Activated CD4-positive, alpha-beta T cell treated with anti-CD3 and anti-CD28 coated beads, Interleukin-2, Interleukin-4, amounts not matched to agents 100 ng/mL and 50 ng/mL, durations not matched to agents 16 hours and 8 hours (primary cell): ENCODE measurements around the gene EIF4E2.
A peak's percentile ranks its signal among the peaks of the same experiment; 100 is the strongest.

ENCODE experiments used
- DNase-seq: peaks from one replicate; pipeline ENCODE4 v3.0.0-alpha.2; 2020; ENCODE audit warnings: low spot score

The EIF4E2 gene

GRCh38 chr2:232538671-232539070, 11.8 kb upstream of the EIF4E2 start:
- DNase-seq = no peak

- no peak for DNase-seq
Measured at GRCh38 chr2:232539298-232540231, 10.9 kb upstream of the EIF4E2 start, which contains the start of gene CHRNG. TSS of gene CHRNG (plus strand) at chr2:232539692. CDS start at chr2:232539748, 56 bp downstream.

GRCh38 chr2:232540441-232541041, 9.9 kb upstream of the EIF4E2 start:
- DNase-seq = no peak

GRCh38 chr2:232541195-232541960, 9.1 kb upstream of the EIF4E2 start:
- no peak for DNase-seq

GRCh38 chr2:232541961-232542714, 8.4 kb upstream of the EIF4E2 start:
- no peak for DNase-seq

GRCh38 chr2:232542715-232543467, 7.6 kb upstream of the EIF4E2 start:
- DNase-seq = no peak

- no peak for DNase-seq
Measured at GRCh38 chr2:232543491-232543890, 7.0 kb upstream of the EIF4E2 start.

- DNase-seq = no peak
Measured at GRCh38 chr2:232543928-232544631, 6.4 kb upstream of the EIF4E2 start.

- DNase-seq = no peak
Measured at GRCh38 chr2:232544674-232545073, 5.8 kb upstream of the EIF4E2 start.

- no peak for DNase-seq
Measured at GRCh38 chr2:232545511-232546375, 4.7 kb upstream of the EIF4E2 start.

GRCh38 chr2:232547991-232548390, 2.5 kb upstream of the EIF4E2 start:
- no peak for DNase-seq

- DNase-seq = peak; percentile 15
Measured at GRCh38 chr2:232549655-232550353, 685 bp upstream of the EIF4E2 start.

GRCh38 chr2:232551250-232551638, 755 bp downstream of the EIF4E2 start:
- no peak for DNase-seq

GRCh38 chr2:232551776-232552175, 1.3 kb downstream of the EIF4E2 start:
- no peak for DNase-seq

- DNase-seq = no peak
Measured at GRCh38 chr2:232556426-232556825, 5.9 kb downstream of the EIF4E2 start.

GRCh38 chr2:232562515-232563151, 12.1 kb downstream of the EIF4E2 start:
- DNase-seq = no peak

GRCh38 chr2:232563580-232563979, 13.1 kb downstream of the EIF4E2 start:
- no peak for DNase-seq

- DNase-seq = no peak
Measured at GRCh38 chr2:232567721-232568120, 17.2 kb downstream of the EIF4E2 start.
